Measurements from ENCODE around the gene HAGHL. TPM values are rescaled to one million over a fixed set of nuclear protein-coding genes. Genes with fewer than 3 reads are reported as not detected.

Gene HAGHL
- total RNA-seq, 1 donor from 2014 or later = 31.7 TPM

DNA sequence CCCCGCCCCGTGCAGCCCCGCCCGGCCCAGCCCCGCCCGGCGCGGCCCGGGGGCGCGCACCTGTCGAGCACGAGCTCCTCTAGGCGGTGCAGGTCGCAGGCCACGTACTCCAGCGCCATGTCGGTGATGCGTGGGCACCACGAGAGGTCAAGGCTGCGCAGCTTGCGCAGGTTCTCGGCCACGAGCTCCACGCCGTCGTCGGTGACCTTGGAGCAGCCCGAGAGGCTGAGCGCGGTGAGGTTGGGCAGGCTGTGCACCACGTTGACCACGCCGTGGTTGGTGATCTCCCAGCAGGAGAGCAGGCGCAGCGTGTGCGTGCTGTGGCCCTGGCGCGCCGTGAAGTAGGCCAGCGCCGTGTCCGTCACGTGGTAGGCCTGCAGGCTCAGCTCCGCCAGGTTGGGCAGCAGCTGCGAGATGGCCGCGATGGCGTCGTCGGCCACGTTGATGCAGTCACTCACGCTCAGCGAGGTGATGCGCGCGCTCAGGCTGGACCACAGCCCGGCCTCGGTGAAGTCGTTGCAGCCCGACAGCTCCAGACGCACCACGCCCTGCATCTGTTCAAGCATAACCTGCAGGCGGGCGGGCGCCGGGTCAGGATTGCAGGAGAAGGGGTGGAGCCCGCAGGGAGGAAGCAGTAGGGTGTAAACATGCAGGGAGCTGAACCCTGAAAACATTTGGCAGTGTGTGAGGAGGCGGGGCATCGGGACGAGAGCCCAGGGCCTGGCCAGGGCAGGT lies 31.4 kb upstream of the HAGHL start:
- TF ChIP-seq, protein P1, sequence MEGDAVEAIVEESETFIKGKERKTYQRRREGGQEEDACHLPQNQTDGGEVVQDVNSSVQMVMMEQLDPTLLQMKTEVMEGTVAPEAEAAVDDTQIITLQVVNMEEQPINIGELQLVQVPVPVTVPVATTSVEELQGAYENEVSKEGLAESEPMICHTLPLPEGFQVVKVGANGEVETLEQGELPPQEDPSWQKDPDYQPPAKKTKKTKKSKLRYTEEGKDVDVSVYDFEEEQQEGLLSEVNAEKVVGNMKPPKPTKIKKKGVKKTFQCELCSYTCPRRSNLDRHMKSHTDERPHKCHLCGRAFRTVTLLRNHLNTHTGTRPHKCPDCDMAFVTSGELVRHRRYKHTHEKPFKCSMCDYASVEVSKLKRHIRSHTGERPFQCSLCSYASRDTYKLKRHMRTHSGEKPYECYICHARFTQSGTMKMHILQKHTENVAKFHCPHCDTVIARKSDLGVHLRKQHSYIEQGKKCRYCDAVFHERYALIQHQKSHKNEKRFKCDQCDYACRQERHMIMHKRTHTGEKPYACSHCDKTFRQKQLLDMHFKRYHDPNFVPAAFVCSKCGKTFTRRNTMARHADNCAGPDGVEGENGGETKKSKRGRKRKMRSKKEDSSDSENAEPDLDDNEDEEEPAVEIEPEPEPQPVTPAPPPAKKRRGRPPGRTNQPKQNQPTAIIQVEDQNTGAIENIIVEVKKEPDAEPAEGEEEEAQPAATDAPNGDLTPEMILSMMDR (IDR thresholded peaks at IDR 0.05; ENCODE audit: partially characterized antibody, unreplicated experiment) = no peak
- Mint-ChIP-seq H3K9me3 (ENCODE audit: unreplicated experiment) (peaks cover 18% of the 10 kb centered on the region), H3K4me1 (ENCODE audit: low read depth, unreplicated experiment) (peaks cover 8% of the 10 kb centered on the region), H3K27ac (ENCODE audit: unreplicated experiment) (no peak overlapping the region), H3K36me3 (ENCODE audit: unreplicated experiment) (no peaks in the 10 kb centered on the region), H3K4me3 (ENCODE audit: unreplicated experiment) (peak overlapping the region; percentile 15), H3K27me3 (ENCODE audit: unreplicated experiment) (peaks cover 28% of the 10 kb centered on the region)
- peak; percentile 81 for DNase-seq

DNA sequence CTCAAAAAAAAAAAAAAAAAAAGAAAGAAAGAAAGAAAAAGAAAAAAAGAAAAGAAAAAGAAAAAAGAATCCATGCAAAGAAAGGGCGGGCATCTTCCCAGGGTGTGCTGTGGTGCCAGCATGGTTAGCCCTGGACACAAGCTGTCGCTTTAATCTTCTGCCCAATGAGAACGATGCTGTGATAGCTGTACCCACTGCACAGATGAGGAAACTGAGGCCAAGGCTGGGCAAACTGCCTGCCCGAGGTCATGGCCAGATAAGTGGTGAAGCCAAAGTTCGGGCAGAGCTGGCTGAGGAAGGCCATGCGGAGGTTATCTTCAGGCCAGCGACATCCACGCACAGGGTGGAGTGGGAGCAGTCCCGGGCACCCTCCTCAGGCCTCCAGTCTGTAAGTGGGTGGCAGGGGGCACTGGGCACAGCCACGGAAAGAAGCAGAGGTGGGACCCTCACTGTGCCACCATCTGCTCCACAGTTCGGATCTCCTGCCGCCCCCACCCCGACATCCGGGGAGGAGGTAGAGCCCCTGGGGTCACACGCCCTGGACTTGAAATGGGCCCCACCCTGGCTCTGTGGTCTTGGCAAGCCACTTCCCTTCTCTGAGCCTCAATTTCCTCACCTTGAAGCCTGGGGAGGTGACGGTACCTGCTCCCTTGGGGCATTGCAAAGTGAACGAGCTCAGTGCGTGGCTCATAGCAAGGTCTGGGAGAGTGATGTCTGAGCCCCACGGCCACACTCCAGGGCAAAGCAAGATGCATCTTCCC lies 27.8 kb upstream of the HAGHL start:
- H3K4me3 Mint-ChIP-seq (ENCODE audit: unreplicated experiment) = no peak overlapping the region
- TF ChIP-seq, protein P1 (IDR thresholded peaks at IDR 0.05; ENCODE audit: partially characterized antibody, unreplicated experiment) = no peak
- no peaks in the 10 kb centered on the region for H3K36me3 Mint-ChIP-seq (ENCODE audit: unreplicated experiment)
- DNase-seq = no peak
- peaks cover 16% of the 10 kb centered on the region for H3K4me1 Mint-ChIP-seq (ENCODE audit: low read depth, unreplicated experiment)
- H3K27ac Mint-ChIP-seq (ENCODE audit: unreplicated experiment) = no peak overlapping the region
- H3K9me3 Mint-ChIP-seq (ENCODE audit: unreplicated experiment) = peaks cover 10% of the 10 kb centered on the region
- peaks cover 24% of the 10 kb centered on the region for H3K27me3 Mint-ChIP-seq (ENCODE audit: unreplicated experiment)

DNA sequence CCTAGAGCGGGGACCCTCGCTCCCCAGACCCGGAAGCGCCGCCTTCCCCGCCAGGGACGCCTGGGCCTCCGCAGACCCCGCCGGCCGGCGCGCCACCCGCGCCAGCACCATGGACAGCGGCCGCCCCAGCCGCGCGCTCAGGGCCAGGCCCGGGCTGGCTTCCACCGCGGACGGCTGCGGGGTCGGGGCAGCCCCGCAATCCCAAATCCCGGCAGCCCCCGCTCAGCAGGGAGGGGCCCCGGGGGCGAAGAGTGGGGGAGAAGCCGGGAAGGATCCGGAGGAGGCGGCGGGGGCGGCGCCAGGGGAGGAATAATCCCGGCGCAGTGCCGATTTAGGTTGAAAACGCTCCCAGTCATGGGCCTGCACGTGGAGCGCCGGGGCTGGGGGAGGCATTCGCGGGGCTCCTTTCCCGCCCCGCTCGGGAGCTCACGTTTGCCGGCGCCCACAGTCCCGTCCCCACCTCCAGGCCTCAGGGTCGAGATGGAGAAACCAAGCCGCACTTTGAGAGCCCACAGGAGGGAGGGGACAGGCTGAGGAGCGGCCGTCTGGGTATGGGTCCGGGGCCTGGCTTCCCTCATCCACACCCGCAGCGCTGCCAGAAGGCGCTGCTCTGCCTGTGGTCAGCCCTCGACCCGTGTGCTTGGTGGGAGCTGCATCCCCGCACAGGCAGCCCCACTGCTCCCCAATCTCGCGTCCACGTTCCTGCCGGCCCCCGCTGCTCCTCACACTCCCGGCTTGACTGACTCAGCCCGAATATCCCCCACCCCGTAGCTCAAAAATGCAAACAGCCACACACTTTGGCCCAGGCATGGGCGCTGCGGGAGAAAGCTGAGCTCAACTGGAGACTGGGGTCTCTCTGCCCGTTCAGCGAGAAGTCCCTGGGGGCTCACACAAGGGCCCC lies 26.0 kb upstream of the HAGHL start:
- peaks cover 4% of the 10 kb centered on the region for H3K9me3 Mint-ChIP-seq (ENCODE audit: unreplicated experiment)
- H3K27me3 Mint-ChIP-seq (ENCODE audit: unreplicated experiment) = peaks cover 18% of the 10 kb centered on the region
- H3K4me3 Mint-ChIP-seq (ENCODE audit: unreplicated experiment) = peak overlapping the region; percentile 71

DNA sequence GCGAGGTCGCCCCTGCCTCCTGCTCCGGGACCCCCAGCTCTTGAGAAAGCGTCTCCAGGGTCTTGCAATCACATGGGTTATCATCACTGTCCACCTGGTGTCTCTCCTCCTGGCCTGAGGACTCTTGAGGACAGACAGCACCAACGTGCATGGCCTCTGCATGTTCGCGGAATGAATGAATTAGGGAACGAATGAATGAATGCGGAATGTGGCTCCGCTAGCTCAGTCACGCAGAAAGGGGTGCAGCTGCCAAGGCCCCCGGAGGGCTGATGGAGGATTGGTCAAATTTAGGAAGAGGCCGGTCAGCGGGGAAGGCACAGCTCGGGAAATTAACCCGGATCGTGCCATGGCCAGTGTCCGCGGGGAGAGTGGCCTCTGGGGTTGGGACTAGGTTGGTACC lies 24.6 kb upstream of the HAGHL start:
- Mint-ChIP-seq H3K9me3 (ENCODE audit: unreplicated experiment) (peaks cover 8% of the 10 kb centered on the region), H3K27me3 (ENCODE audit: unreplicated experiment) (peaks cover 12% of the 10 kb centered on the region), H3K4me1 (ENCODE audit: low read depth, unreplicated experiment) (peaks cover 11% of the 10 kb centered on the region), H3K4me3 (ENCODE audit: unreplicated experiment) (peak overlapping the region; percentile 81), H3K36me3 (ENCODE audit: unreplicated experiment) (no peaks in the 10 kb centered on the region), H3K27ac (ENCODE audit: unreplicated experiment) (no peak overlapping the region)
- DNase-seq = no peak
- TF ChIP-seq, protein P1 (IDR thresholded peaks at IDR 0.05; ENCODE audit: partially characterized antibody, unreplicated experiment) = no peak

More for the DNA sequence above, 26.0 kb upstream of the HAGHL start:
- no peak for DNase-seq
- Mint-ChIP-seq H3K36me3 (ENCODE audit: unreplicated experiment) (no peaks in the 10 kb centered on the region), H3K27ac (ENCODE audit: unreplicated experiment) (no peak overlapping the region), H3K4me1 (ENCODE audit: low read depth, unreplicated experiment) (peaks cover 11% of the 10 kb centered on the region)
- TF ChIP-seq, protein P1 (IDR thresholded peaks at IDR 0.05; ENCODE audit: partially characterized antibody, unreplicated experiment) = no peak

All from glutamatergic neuron (in vitro differentiated cells).